ENCODE measurements around the gene ATP13A3. TPM values are rescaled to one million over a fixed set of nuclear protein-coding genes. Genes with fewer than 3 reads are reported as not detected.
A peak's percentile ranks its signal among the peaks of the same experiment; 100 is the strongest.

Gene ATP13A3
- total RNA-seq, 1 donor from 2014 or later: 145 TPM

GRCh38 chr3:194390835-194391234 is 96.0 kb downstream of the ATP13A3 start:
- no peak for DNase-seq

- no peak for DNase-seq
Observed at GRCh38 chr3:194389269-194389668, 97.5 kb downstream of the ATP13A3 start.

GRCh38 chr3:194387926-194388418 is 98.8 kb downstream of the ATP13A3 start:
- no peak for DNase-seq

GRCh38 chr3:194387276-194387675 is 99.5 kb downstream of the ATP13A3 start:
- DNase-seq: no peak

DNA sequence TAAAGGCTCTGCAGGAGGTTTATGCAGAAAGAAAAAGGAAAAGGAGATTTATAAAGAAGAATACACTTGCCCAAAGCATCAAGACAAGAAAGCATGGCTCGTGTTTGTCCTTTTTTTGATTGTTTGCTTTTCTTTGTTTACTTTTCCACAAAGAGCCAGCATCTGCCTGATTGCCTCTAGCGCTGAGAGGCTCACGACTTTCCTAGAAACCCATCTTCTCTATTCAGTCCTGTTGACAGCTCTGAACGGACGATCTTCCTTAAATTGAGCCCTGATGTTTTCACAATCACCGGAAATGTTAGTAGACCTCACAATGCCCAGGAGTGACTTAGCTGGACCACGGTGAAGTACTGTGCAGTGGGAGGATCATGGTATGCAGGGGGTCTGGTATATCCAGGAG is 100.2 kb downstream of the ATP13A3 start:
- DNase-seq: no peak

DNA sequence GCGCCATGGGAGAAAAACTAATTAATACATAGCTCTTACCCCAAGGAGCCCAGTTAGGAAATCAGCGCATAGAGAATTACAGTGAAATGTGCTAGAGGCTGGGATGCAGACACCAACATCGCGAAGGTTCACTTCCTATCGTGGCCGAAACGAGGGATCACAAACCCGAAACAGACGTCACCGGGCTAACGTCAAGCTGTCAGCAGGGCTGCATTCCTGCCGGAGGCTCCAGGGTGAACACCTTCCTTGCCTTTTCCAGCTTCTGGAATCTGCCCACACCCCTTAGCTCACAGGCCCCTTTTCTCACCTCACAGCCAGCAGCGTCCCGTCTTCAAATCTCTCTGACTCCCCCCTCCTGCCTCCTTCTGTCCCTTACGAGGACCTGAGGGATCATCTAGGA is 100.7 kb downstream of the ATP13A3 start:
- no peak for DNase-seq

DNA sequence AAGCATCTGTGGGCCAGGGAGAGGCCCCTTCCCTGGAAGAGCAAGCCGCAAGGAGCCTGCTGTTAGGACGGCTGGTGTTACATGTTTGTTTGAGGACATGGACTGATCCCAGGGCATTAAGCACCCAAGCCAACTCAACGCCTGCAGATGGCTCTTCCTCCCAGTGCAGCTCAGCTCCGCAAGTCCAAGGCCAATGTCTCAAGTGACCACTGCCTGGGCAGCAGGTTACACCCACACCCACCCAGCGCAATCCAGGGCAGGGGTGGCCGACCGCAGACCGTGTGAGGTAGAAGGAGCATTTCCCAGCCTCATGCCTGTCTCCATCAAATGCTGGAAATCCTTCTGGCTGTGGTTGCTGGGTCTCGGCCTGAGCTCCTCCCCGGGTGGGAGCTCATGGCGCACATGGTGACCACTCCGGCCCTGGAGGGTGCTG is 102.2 kb downstream of the ATP13A3 start:
- DNase-seq: no peak

- no peak for DNase-seq
Observed at GRCh38 chr3:194384156-194384555, 102.6 kb downstream of the ATP13A3 start.

GRCh38 chr3:194383276-194383940 is 103.4 kb downstream of the ATP13A3 start:
- no peak for DNase-seq

DNA sequence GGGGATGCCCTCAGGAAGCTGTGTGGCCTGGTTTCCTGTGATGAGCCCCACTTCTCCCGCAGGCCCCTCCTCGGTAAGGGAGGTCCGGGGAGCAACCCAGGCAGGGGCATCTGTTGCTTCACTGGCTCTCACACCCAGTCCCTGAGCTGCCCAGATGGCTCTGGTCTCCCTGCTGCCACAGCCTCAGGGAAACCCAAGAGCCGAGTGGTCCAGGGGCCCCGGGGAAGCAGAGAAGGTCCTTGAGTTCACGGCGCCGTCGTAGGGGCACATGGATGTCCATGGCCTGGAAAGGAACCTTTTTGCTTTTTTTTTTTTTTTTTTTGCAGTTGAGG is 103.9 kb downstream of the ATP13A3 start:
- no peak for DNase-seq

DNA sequence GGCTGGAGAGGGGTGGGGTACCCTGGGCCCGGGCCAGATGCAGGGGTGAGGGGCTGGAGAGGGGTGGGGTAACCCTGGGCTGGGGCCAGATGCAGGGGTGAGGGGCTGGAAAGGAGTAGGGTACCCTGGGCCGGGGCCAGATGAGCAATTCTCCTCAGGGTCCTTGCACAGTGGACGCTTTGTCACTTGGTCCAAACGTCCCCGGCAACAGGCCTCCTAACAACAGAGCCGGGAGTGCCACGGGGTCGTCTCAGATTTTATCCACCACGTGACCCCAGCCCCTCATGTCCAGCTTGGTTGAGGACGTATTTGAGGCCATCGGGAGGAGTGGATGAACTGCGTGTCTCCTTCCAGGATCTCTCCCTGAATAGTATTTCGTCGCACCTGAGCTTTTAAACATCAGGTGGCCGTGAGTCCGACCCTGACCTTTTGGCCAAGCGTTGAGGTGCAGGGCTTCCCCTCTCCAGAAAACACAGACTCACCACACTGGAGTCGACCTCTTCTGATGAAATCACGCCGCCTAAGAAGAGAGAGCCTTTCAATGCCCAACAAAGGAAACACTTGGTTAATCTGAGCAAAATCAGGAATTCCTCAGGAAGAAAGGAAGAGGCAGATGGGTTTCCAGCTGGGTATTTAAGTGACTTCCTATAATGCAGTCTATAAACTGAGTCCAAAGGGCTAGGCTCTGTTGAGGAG is 104.5 kb downstream of the ATP13A3 start:
- DNase-seq: peak; percentile 21

DNA sequence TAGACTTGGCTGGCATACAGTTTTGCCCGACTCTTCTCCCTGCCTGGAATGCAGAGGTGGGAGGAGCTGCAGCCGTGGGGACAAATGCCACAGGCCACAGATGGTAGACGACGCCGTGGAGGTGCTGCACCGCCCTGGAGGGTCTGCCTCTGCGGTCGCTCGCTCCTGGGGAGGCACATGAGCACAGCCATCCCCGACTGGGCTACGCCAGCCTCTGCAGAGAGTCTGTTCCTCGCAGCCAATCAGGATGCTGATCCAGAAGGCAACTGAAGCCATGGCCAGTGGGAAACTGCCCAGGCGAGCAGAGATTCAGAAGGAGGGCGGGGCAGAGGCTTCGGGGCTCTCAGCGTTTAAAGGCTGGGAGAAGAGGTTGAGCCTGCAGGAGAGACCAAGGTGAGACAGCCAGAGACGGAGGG is 105.3 kb downstream of the ATP13A3 start:
- no peak for DNase-seq

DNA sequence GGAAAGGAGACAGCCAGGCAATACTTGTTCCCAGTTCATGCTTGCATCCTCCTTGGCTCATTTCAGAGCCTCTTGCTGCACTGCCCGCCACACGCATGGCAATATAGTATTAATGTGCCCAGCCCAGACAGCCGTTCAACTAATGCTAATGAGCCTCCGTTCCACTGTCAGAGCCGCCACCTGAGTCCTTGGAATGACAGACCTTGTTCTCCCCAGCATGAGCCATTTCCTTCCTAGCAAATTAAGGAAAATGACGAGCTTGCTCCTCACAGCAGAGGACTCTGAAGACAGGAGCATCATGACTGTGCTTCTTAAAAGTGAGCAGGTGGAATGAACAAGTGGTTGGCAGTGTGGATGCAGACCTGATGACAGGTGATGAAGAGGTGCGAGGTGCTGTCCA is 106.5 kb downstream of the ATP13A3 start:
- DNase-seq: peak; percentile 16

GRCh38 chr3:194379651-194380050 is 107.2 kb downstream of the ATP13A3 start:
- DNase-seq: no peak

GRCh38 chr3:194379231-194379630 is 107.6 kb downstream of the ATP13A3 start:
- DNase-seq: no peak

GRCh38 chr3:194377708-194378107 is 109.1 kb downstream of the ATP13A3 start:
- DNase-seq: no peak

DNA sequence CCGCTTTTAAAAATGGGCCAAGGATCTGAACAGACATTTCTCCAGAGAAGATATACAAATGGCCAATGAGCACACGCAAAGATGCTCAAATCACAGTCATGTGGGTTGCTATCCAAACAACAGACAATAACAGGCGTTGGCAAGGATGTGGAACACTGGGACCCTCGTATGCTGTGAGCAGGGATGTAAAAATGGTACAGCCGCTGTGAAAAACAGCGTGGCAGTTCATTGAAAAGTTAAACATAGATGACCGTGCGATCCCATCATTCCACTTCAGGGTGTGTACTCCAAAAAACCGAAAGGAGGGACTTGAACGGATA is 110.6 kb downstream of the ATP13A3 start:
- peak; percentile 16 for DNase-seq

DNA sequence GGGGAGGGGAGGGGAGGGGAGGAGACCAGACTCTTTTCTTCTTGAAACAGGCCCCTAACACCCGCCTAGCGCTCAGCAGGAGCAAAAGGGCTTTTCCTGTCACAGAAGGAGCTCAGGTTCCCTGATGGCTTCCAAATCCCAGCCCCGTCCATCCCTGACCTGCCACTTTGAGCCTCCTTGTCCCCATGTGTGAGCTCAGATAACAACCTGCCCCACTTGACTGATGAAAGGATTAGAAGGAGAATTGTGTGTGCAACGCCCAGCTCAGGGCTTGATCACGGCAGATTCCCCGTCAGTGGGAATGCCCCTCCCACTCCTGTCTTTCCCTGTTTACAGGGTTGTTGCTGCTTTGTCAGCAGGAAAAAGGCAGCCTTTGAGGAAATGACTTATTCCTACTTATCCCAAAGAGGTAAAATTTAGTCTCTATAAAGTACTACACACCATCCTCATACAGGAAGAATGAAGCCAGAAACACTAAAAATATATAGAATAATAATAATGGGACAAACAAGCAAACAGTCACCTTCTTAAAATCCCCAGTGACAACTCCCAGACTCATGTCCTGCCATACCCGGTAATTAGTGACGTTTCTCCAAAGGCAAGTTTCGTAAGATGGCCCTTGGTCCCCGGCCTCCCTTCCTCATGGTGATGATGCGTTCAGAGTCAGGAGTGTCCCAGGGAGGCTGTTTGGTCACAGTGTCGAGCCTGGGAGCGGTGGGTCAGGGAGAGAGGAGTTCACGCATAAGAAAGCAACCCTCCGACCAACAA is 111.1 kb downstream of the ATP13A3 start:
- DNase-seq: peak; percentile 59

GRCh38 chr3:194374935-194375334 is 111.9 kb downstream of the ATP13A3 start:
- no peak for DNase-seq

DNA sequence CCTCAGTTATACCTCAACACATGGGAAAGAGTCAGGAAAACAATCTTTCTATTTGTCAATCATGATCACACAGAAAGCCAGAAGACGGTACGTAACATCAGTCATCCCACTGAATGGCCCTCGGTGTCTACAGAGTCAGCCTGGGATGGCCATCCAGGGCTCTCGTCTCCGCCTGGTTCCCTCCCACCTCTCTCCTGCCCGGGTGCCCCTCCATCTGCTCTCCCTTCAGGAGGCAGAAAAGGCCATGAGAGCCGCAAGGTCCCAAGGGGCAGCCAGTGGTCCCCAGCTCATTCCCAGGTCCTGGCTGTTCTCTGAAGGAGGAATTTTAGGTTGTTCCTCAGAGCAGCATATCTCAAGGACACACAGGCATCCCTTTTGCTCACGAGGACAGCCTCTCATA is 112.9 kb downstream of the ATP13A3 start:
- DNase-seq: no peak

DNA sequence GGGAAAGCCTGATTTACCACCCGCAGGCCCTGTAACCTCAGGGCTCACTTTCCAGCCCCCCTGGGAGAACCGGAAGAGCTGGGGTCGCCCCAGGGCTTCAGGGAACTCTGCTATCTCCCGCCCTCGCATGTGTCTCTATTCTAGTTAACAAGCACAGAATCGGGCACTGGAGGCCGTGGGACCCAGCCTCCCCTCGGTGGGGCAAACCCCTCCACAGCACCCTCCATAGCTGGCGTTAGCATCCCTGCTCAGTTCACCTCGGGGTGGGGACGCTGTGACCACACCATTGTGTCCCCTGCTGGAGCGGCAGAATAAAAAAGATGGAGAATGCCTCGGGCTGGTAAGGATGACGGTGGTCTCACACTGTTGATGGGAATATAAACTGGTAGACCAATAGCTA is 113.8 kb downstream of the ATP13A3 start:
- no peak for DNase-seq

GRCh38 chr3:194370753-194371152 is 116.0 kb downstream of the ATP13A3 start:
- DNase-seq: no peak

- peak; percentile 55 for DNase-seq
Observed at GRCh38 chr3:194369522-194370279, 117.1 kb downstream of the ATP13A3 start, which contains the start of gene LRRC15. TSS of gene LRRC15 (minus strand) at chr3:194369743. CDS start at chr3:194361043, 8,700 bp downstream.
